ENCODE measurements around the gene B9D1.

Gene B9D1

DNA sequence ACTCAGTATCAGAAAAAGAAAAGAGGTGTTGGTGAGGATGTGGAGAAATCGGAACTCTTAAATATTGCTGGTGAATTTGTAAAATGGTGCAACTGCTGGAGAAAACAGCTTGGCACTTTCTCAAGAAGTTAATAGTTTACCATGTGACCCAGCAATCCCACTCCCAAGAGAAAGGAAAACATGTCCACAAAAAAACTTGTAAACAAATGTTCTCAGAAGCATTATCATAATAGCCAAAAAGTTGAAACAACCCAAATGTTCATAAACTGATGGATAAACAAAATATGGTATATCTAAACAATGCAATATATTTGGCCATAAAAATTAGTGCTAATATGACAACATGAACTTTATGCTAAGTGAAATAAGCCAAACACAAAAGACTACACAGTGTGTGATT is 13.2 kb upstream of the B9D1 start:
- TF ChIP-seq, protein P1, sequence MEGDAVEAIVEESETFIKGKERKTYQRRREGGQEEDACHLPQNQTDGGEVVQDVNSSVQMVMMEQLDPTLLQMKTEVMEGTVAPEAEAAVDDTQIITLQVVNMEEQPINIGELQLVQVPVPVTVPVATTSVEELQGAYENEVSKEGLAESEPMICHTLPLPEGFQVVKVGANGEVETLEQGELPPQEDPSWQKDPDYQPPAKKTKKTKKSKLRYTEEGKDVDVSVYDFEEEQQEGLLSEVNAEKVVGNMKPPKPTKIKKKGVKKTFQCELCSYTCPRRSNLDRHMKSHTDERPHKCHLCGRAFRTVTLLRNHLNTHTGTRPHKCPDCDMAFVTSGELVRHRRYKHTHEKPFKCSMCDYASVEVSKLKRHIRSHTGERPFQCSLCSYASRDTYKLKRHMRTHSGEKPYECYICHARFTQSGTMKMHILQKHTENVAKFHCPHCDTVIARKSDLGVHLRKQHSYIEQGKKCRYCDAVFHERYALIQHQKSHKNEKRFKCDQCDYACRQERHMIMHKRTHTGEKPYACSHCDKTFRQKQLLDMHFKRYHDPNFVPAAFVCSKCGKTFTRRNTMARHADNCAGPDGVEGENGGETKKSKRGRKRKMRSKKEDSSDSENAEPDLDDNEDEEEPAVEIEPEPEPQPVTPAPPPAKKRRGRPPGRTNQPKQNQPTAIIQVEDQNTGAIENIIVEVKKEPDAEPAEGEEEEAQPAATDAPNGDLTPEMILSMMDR (IDR thresholded peaks at IDR 0.05; ENCODE audit: low read depth, low read length), result no peak
- no peak overlapping the region for H3K4me3 ChIP-seq (ENCODE audit: low read depth, low read length)
- no peak for DNase-seq (ENCODE audit: low read depth, low spot score)
- in situ Hi-C loops (cut with HindIII; ENCODE audit: low sequenced_read_pairs), result no loop called here

DNA sequence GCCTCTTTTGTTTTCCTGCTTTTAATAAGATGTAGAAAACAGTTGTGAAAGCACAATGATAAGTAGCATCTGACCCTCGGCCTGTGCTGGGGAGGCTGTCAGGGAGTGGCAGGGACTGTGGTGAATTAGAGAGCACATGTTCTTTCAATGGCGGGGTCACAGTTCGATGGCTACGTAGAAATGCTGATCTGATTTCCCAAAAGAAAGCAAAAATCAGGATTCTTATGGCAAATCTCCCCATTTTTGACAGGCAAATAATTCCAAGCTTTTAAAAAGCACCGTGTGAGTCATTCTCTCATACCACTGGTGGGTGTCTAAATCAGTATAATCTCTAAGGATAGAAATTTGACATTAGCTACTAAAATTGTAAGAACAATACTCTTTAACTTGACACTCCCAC is 11.6 kb upstream of the B9D1 start:
- DNase-seq (ENCODE audit: low read depth, low spot score), result no peak
- H3K4me3 ChIP-seq (ENCODE audit: low read depth, low read length), result no peak overlapping the region
- in situ Hi-C loops (cut with HindIII; ENCODE audit: low sequenced_read_pairs), result no loop called here
- TF ChIP-seq, protein P1 (IDR thresholded peaks at IDR 0.05; ENCODE audit: low read depth, low read length), result no peak

DNA sequence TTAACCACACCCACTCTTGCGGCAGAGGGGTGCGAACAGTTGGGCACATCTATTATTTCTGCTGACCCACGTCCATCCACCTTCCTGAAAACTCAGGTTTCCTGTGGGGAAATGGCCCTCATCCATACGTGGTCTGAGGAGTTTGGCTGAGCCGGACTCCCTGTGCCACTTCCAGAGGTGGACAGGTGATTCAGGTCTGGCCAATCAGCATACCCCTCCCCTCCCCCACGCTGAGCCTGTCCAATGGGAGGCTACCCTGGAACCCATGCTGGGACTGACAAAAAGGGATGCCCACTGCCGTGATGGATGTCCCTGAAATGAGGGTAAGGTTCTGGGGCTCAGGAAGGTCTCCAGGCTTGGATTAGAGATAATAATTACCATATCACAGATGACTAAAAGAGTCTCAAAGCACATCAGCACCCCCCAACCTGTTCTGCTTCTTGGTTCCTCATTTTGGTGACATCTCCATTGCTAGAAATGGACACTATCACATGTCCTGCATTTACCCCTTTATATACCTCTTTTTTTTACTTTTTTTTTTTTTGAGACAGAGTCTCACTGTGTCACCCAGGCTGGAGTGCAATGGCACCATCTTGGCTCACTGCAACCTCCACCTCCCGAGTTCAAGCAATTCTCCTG is 10.5 kb upstream of the B9D1 start:
- in situ Hi-C loops (cut with HindIII; ENCODE audit: low sequenced_read_pairs), result no loop called here
- DNase-seq (ENCODE audit: low read depth, low spot score), result no peak
- TF ChIP-seq, protein P1 (IDR thresholded peaks at IDR 0.05; ENCODE audit: low read depth, low read length), result no peak
- no peak overlapping the region for H3K4me3 ChIP-seq (ENCODE audit: low read depth, low read length)

DNA sequence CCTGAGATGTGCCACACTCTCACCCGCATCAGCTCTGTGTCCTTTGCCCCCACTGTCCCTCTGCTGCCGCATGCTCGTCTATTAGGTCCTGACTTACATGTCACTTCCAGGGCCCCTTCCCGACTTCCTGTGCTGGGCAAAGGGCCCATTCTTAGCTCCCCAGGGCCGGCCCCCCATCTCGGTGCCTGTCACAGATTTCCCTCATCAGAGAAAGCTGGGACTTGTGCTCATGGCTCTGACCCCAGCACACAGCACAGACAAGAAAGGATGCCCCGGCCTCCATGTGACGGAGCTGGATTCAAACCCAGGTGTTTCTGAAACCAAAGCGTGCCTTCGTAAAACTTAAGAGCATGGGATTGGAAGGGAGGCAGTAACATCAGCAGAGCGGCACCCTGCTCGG is 9.9 kb upstream of the B9D1 start:
- TF ChIP-seq, protein P1 (IDR thresholded peaks at IDR 0.05; ENCODE audit: low read depth, low read length), result no peak
- DNase-seq (ENCODE audit: low read depth, low spot score), result no peak
- H3K4me3 ChIP-seq (ENCODE audit: low read depth, low read length), result no peak overlapping the region
- in situ Hi-C loops (cut with HindIII; ENCODE audit: low sequenced_read_pairs), result no loop called here

DNA sequence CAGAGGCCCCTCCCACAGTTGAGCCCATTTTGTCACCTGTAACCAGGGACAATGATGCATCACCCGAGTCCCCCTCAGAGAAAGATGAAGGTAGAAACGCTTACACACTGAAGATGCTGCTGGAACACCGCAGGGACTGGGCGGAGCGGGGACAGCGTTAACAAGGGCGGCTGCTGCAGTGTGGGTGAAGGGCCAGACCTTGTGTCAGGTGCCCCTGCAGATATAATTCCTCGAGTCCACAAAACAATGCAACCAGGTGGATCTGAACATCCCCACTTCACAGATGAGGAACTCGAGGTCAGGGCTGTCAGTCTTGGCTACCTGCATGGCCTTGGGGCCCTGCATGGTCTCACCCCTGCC is 9.5 kb upstream of the B9D1 start:
- TF ChIP-seq, protein P1 (IDR thresholded peaks at IDR 0.05; ENCODE audit: low read depth, low read length), result no peak
- in situ Hi-C loops (cut with HindIII; ENCODE audit: low sequenced_read_pairs), result no loop called here
- DNase-seq (ENCODE audit: low read depth, low spot score), result no peak
- no peak overlapping the region for H3K4me3 ChIP-seq (ENCODE audit: low read depth, low read length)

DNA sequence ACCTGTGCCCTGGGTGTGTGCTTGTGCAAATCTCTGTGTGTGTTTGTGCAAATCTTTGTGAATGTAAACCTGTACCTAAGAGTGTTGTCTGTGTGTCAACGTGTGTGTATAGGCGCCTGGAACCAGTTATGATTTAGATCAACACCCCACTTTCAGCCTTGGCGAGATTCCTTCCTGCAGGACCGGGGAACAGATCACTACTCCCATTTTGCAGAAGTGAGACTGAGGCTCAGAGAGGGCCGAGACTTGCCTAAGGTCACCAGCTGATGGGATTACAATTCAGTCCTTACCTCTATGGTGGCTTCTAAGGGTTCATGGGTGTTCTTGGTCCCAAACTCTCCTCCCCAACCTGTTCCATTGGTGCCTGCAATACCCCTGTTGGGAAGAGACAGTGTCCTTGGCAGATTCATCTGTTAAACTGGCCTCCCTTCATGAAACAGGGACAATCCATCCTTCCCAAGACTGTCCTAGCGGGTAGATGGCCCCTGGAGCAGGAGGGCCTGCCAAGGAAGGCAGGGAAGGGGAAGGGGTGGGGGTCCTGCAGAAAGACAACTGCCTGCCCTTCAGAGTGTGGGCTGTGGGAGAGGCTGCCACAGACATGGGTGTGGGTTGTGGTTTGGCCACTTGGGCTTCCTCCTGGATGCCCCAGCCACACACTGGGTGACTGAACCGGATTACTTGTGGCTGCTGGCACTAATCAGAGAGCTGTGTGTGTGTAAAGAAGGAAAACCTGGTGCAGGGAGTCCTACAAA is 8.9 kb upstream of the B9D1 start:
- in situ Hi-C loops (cut with HindIII; ENCODE audit: low sequenced_read_pairs), result no loop called here
- TF ChIP-seq, protein P1 (IDR thresholded peaks at IDR 0.05; ENCODE audit: low read depth, low read length), result no peak
- H3K4me3 ChIP-seq (ENCODE audit: low read depth, low read length), result no peak overlapping the region
- DNase-seq (ENCODE audit: low read depth, low spot score), result no peak

Data from astrocyte of the spinal cord (primary cell).